SK-N-SH (cell line): ENCODE results near the gene TMEM212.
A peak's percentile ranks its signal among the peaks of the same experiment; 100 is the strongest.

Experiments used
- CHD2 ChIP-seq: fragments of 150-350 bp; IDR thresholded peaks from 2 replicates; pipeline ENCODE4 v1.6.1; 2018; ENCODE audit warnings: low read length; ENCODE audit not compliant: partially characterized antibody
- CTCF ChIP-seq: fragments of 200-600 bp; sonication (generic); IDR thresholded peaks from 2 replicates; pipeline ENCODE4 v1.6.1; 2017; ENCODE audit warnings: antibody characterized with exemption, mild to moderate bottlenecking, moderate library complexity
- EP300 ChIP-seq, 2 experiments: IDR thresholded peaks; 2 replicates each; pipeline versions ENCODE4 v1.4.0 to v1.6.1; 2012; ENCODE audit warnings: borderline replicate concordance in 1 of 2, low read depth in 1 of 2, low read length in 1 of 2
- FOXM1 ChIP-seq: IDR thresholded peaks from 2 replicates; pipeline ENCODE4 v1.4.0; 2012; ENCODE audit warnings: low read depth, mild to moderate bottlenecking
- MAX ChIP-seq: IDR thresholded peaks from 2 replicates; pipeline ENCODE4 v1.4.0; 2012; ENCODE audit warnings: low read depth
- PBX3 ChIP-seq: IDR thresholded peaks from 2 replicates; pipeline ENCODE4; 2012
- POLR2AphosphoS5 ChIP-seq: IDR thresholded peaks from 2 replicates; pipeline ENCODE4 v1.6.1; 2012; ENCODE audit warnings: low read depth, low read length
- REST ChIP-seq: IDR thresholded peaks from 2 replicates; pipeline ENCODE4 v1.6.1; 2012; ENCODE audit warnings: mild to moderate bottlenecking, low read depth, low read length, moderate library complexity
- SIN3A ChIP-seq: IDR thresholded peaks from 2 replicates; pipeline ENCODE4 v1.6.1; 2012; ENCODE audit warnings: low read depth, mild to moderate bottlenecking, low read length, moderate library complexity, borderline replicate concordance
- TAF1 ChIP-seq: IDR thresholded peaks from 2 replicates; pipeline ENCODE4 v1.6.1; 2012; ENCODE audit warnings: low read depth, mild to moderate bottlenecking, low read length, moderate library complexity, borderline replicate concordance
- USF2 ChIP-seq: fragments of 150-350 bp; IDR thresholded peaks from 2 replicates; pipeline ENCODE4 v1.6.1; 2017; ENCODE audit warnings: antibody characterized with exemption, low read length, low read depth, borderline replicate concordance
- YY1 ChIP-seq: IDR thresholded peaks from 2 replicates; pipeline ENCODE4 v1.4.0; 2012; ENCODE audit warnings: low read depth, mild to moderate bottlenecking

- TF ChIP-seq CTCF, result no peak
- no peak for TF ChIP-seq YY1
- no peak for TF ChIP-seq CHD2
- no peak for TF ChIP-seq EP300 (IDR thresholded peaks at IDR 0.05; ENCODE audit: borderline replicate concordance in 1 of 2, low read depth in 1 of 2, low read length in 1 of 2)
- TF ChIP-seq PBX3, result no peak
- TF ChIP-seq REST, result no peak
- no peak for TF ChIP-seq MAX
- TF ChIP-seq USF2, result no peak
- no peak for TF ChIP-seq FOXM1
- no peak for TF ChIP-seq TAF1
- TF ChIP-seq POLR2AphosphoS5, result no peak
- TF ChIP-seq SIN3A, result peak; percentile 22; the same call in 1 of the 2 replicates
These were observed 17.8 kb downstream of the TMEM212 start for GRCh38 chr3:171860830-171861535.
